HG03097 (cell line): ENCODE results near the gene ACTR2.
"Not testable (repeated sequence)": the region's sequence is repeated elsewhere in the genome, so short reads cannot be mapped to it uniquely, and the experiment has no call there.

ENCODE experiments used
- ATAC-seq: cut with Tn5 transposase; IDR thresholded peaks from one replicate; pipeline ENCODE4 v1.9.1; 2021; ENCODE audit not compliant: unreplicated experiment, low FRiP score

Gene ACTR2

DNA sequence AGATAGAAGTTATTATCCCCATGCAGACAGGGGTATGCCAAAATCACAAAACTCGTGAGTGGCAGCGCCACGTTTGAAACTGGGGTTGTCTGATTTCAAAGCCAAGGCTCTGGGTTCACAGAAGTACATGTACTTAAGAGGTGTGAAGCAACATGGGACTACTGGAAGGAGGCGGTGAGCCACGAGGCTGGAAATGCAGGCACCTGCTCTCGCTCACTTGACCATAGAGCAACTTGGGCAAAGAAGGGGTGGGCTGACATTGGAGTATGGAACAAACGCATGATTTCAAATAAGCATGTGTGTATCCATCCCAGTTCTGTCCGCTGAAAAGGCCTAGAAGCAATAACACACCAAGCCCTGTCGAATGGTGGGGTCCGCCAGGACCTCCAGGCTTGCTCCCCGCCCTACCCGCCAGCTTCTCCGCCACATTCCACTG is 593 bp upstream of the ACTR2 start:
- ATAC-seq = peak; percentile 23

DNA sequence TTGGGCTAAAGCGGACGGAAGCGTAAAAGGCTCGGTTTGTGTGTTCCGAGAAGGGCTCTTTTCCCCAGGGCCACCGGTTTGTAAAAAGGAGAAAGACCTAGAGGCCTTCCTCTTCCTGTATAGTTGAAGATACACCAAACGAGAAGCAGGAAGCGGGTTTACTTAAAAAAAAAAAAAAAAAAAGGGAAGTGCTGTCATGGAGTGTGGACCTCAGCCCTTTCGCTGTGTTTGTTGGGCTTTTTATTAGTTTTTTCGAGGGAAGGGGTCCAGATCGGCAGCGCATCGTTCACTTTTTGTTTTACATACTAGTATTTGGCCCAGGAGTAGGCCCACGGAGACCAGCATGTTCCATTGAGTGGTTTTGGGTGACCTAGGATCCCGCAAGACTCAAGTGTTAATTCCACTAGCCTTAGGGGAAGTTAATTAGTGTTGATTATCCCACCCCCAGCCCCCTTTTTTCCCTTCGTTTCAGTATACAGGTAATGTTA is 676 bp downstream of the ACTR2 start:
- peak; percentile 35 for ATAC-seq

DNA sequence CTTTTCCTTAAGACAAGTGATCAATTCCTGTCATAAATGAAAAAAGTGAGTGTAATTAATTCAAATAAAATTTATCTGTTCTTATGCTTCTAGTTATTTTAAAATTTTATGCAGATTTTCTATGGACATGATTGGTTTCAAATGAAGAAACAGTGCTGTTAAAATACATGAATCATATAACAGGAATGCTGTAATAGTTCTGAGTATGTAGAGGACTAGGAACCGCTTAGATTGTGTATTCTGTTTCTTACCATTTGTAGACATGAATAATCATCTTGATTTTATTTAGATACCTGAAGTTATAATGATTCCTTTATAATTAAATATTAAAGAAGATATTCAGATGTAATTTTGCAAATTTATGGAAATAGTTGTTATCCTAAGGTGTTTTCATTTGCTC is 3.5 kb downstream of the ACTR2 start:
- ATAC-seq = no peak

DNA sequence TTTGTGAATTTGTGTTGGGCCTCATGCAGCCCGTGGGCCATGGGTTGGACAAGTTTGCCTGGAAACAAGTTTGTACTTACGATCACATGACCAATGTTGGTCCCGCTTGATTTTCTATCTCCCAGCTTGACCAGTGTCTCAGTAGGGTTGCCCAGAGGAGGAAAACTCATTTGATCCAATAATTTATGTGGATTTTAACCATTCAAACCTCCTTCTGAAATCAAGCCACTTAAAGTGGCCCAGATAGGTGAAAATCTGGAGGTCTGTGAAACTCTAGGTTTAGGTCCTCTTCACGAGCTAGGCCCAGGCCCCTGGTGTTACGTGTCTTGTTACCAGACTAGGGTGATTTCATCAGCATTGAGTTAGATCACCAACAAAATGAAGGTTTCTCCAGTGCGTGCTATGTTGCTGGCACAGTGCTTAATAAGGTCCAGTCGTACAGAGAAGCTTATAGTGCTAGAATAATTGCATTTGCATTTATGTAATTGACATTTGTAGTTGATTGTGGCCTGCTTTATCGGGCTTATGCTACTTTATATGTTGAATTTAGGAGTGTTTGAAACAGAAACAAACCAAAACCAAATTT is 4.4 kb downstream of the ACTR2 start:
- ATAC-seq = no peak

DNA sequence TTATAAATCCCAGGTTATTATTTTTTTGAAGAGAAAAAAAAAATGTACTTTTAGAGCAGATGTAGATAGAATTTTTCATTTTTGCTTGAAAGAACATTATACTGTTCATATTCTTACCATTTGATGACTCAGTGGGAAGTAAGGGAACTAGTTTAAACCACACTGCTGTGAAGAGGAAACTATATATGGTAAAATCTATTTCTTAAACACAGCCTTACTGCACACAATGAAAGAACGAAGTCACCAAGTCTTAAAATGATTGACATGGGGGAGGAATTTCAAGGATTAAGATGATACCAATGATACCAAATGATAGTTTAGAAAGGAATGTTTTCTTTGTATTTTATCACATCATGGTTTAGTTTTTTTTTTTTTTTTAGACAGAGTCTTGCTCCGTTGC is 5.0 kb downstream of the ACTR2 start:
- ATAC-seq = no peak

DNA sequence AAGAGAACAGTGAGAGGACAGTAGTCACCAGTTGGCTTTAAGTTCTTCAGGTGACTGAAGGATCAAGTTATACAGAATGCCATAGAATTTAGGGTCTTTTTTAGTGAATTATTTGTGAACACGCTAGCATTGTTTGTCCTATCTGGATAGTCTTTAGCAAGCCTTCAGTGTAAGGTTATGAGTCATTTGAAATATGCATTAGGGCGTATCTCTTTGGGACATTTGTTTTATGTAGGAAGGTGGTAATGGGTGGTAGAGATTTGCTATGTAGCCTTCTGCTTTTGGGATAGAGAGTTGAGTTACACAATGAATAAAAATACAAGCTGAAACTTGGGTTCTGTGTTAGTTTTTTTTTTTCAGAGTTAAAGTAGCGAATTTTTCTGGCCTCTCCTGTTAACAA is 13.0 kb downstream of the ACTR2 start:
- ATAC-seq = no peak

DNA sequence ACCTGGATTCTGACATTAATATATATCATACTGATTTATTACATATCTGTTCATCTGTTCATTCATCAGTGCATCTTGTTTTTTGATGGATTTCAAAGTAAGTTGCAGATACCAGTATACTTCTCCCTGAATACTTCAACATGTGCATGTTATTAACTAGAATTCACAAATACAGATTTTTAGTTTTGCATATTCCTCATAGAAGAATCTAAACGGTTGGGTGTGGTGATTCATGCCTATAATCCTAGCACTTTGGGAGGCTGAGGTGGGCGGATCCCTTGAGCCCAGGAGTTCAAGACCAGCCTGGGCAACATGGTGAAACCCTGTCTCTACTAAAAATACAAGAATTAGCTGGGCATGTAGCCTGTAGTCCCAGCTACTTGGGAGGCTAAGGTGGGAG is 16.8 kb downstream of the ACTR2 start:
- not testable (repeated sequence) for ATAC-seq

DNA sequence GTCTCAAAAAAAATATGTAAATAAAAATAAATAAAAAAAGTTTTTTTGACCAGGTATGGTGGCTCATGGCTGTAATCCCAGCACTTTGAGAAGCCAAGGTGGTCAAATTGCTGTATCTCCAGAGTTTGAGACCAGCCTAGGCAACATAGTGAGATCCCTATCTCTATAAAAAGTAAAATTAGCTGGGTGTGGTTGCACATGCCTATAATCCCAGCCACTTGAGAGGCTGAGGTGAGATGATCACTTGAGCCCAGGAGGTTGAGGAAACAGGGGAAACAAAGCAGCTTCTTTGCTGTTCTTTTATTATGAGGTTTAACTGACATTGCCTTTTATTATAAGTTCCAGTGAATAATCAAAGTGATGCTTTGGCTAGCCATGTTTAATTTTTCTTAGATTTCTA is 25.0 kb downstream of the ACTR2 start:
- ATAC-seq = no peak

DNA sequence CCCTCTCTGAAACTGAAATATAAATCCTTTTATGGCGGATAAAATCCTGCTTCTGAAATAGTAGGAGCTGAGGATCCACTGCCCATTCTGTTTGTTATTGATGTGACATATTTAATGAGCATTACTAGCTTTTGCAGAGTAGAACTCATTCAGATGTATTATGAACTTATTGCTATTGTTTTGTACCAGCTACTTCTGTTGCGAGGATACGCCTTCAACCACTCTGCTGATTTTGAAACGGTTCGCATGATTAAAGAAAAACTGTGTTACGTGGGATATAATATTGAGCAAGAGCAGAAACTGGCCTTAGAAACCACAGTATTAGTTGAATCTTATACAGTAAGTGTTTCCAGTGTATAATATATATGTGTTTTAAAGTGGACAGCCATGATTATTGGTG is 27.7 kb downstream of the ACTR2 start:
- no peak for ATAC-seq

DNA sequence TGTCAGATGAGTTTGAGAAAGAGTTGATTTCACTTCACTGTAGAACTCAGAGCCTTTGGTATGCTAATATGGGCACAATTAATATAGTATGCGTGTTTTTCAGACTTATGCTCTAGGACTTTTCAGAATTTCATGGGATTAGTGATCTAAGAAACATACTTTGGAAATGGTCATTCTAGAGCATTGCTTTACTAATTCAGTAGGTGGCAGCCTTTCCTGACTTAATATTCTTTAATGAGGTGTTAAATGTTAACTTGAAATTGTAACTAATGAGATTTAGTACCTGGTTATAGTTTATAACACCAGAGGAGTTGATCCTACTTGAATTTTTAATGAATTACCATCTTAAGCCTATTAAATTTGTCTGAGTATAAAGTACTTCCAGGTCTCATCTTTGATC is 28.4 kb downstream of the ACTR2 start:
- no peak for ATAC-seq

DNA sequence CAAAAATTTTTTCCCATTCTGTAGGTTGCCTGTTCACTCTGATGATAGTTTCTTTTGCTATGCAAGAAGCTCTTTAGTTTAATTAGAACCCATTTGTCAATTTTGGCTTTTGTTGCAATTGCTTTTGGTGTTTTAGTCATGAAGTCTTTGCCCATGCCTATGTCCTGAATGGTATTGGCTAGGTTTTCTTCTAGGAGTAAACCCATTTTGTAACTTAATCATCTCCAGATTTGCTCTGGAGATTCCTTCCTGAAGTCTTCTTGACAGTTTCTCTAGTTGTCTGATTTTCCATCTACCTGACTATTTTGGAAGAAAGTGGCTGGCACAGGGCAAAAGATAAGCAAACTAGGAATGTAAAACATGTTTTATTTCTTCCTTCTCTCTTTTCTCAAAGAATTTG is 30.2 kb downstream of the ACTR2 start:
- not testable (repeated sequence) for ATAC-seq

DNA sequence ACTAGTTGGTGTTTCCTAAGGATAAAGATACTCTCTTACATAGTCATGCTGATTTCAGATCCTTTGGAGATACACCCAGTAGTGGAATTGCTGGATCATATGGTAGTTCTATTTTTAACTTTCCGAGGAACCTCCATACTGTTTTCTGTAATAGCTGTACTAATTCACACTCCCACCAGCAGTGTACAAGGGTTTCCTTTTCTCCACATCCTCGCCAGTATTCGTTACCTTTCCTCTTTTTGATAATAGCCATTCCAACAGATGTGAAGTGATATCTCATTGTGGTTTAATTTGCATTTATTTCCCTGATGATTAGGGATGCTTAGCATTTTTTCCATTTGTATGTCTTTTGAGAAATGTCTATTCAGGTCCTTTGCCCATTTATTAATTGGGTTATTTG is 34.0 kb downstream of the ACTR2 start:
- ATAC-seq = no peak

DNA sequence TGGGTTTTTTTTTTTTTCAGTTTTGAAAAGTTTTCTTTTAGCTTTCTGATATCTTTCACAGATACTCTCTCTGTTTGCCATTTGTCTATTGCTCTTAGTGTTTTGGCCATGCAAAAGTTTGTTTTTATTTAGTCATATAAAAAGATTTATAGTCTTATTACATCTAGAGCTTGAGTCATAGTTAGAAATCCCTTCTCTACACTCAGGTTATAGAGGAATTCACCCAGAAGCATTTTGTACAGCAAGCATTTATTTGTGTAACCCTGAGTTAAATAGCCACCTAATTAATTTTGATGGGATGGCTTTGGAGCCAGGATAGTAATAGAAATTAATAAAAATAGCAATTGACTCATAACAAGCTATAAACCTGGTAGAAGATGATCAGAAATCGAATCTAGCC is 35.6 kb downstream of the ACTR2 start:
- no peak for ATAC-seq

DNA sequence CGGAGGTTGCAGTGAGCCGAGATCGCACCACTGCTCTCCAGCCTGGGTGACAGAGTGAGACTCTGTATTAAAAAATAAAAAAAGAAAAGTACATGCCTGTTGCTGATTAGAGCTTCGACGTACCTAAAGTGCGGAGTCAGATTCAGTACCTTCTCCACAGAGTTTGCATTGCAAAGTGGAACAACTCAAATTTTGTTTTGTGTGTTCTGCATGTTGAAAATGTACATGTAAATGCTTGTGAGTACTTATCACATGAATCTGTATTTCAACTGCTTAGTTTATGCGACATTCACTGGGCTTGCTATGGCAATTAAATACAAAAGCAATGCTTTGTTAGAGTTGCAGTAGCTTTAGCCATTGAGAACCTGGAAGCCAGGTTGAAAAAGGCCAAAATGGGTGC is 36.4 kb downstream of the ACTR2 start:
- ATAC-seq = no peak

DNA sequence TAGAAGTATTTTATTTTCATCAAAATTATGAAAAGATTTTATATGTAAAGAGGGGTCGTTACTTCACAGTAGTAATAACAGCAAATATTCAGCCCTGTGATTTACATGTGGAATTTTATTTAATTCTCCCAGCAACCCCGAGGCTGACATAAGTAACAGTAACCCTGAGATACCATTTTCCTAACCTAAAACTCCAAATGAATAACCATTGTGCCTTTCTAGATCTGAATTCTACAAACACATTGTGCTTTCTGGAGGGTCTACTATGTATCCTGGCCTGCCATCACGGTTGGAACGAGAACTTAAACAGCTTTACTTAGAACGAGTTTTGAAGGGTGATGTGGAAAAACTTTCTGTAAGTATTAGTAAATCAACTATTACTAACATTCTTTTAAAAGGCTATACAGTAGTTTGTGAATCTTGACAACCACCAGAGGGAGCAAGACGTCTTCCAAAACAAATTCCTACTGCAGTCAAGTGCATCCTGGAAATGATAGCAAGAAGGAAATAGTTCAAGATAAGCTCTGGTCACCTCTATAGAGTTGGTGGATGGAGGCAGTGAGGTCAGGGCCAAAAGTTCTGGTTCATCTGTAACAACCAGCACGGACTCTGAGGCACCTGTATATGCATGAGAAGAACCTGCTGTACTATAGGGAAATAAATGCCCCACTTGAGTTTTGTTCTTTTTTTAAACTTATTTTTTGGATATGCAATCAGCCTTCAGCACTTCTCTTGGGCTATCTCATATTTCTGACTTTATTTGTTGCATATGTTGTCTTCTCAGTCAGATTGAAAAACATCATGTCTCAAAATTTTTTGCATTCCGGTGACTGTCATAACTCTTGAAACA is 37.4 kb downstream of the ACTR2 start:
- no peak for ATAC-seq

DNA sequence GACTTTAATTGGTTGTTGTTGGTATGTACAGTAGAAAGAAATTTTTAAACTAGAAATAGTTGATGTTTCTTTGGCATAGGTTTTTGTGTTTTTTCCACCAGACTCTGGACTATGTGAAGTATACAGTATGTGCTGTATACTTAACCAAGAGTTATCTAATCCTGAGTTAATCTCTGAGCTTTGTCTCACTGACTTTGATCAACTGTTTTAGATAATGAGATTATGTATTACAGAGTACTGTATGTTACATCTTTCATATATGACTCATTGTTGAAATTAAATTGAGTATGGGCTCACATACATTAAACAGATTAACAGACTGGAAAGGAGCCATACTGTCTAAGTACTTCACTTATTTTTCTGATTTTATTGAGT is 38.0 kb downstream of the ACTR2 start:
- ATAC-seq = no peak

DNA sequence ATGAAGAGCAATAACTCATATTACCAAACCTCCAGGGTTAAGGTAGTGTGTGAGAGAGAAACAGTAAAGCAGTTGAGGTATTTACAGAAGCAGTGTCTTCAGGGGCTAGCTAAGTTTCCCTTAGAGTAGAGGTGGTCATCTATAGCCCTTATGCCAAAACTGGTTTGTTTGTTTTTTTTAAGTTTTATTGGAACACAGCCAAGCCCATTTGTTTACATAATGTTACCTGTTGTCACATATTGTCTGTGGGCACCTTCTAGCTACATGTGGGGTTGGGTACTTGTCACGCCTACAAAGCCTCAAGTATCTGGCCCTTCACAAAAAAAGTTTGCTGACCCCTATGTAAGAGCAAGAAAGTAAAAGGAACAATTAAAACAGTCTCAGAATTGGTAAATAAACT is 39.4 kb downstream of the ACTR2 start:
- no peak for ATAC-seq

DNA sequence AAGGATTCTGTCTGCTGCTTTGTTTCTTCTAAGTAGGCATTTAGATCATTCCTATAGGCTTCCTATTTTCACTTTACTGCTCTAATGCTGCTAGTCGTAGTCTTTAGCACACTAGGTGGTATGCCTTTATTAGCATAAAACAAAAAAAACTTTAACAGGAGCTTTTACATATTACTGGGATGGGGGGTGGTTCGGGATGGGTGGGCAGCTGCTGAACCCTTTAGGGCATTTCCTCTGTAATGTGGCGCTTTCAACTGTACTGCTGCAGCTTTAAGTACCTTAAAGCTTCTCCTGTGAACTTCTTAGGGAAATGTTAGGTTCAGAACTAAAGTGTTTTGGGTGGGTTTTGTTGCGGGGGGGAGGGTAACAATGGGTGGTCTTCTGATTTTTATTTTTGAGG is 41.3 kb downstream of the ACTR2 start:
- ATAC-seq = no peak

DNA sequence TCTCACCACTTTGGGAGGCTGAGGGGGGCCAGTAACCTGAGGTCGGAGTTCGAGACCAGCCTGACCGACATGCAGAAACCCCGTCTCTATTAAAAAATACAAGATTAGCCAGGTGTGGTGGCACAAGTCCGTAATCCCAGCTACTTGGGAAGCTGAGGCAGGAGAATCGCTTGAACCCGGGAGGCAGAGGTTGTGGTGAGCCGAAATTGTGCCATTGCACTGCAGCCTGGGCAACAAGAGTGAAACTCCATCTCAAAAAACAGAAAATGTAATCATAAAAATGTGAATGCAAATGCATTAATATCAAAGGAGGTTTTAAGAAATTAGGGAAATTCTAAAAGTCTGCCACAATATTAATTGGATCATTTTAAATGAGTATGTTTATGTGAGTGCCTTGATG is 45.7 kb downstream of the ACTR2 start:
- ATAC-seq = no peak

DNA sequence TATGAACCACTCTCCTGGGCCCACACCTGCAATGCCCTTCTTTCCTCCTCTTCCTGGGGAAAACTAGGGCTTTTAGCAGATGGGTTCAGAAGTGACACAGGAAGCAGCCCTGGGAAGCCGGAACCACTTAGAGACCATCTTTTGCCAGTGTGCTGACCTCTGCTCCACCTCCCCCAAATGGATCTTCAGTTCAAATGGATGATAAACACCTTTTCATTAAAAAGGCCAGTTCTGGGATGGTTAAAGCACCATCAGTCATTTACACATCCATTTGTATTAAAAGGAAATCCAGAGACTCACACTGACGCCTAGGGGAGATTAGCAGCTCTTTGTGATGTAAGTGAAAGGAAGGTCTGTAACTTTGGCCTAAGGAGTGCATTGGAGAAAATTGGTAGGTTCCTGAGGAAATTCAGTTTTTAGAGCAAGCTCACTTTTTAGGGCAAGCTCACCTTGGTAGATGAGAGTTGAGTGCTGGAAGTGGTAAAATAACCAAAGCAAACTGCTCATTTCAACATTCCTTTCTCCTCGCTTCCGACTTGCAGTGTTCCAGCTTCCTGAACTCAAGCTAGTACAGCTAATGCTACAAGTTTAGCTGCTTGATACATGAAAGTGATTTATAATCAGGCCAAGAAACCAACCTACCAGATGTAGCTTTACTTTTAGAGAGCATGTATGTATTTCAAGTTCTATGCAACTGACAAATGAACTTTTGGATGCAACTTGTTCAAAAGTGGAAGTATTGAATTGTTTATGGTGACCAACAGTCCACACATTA is 47.7 kb downstream of the ACTR2 start:
- no peak for ATAC-seq

DNA sequence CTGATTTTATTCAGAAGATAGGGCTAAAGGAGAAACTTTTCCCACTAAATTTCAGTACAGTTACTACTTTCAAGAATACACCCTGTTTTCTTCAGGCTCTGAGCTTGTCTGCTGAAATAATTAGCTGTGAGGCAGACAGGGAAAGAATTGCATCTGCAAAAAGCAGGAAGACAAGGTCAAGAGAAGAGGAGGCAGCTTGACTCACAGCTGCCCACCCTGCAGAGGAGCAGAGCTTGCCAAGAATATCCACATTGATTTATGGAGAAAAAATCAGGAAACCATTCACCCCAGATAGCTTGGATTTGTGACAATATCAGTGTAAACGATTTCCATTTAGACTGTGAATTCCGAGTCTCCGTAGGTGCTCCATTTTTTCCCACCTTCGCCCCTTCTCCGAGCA is 49.0 kb downstream of the ACTR2 start:
- no peak for ATAC-seq

DNA sequence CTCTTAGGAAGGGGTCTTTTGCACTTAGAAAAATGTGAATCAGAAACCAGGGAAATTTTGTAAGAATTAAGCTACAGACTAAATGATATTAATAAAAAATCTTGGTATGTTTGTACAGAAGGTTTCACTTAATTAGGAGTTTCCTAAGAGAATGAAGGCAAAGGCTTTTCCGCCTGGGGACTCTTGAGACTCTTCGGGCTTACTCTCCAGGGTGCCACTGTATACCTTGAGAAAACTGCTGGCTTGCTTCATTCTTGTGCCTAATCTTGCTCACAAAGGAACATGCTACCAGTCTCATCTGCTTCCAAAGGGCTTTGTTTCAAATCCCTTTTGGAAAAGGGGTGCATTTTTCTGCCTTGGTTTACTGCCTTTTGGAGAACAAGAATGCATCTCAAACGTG is 49.5 kb downstream of the ACTR2 start:
- no peak for ATAC-seq
